Muscle layer of duodenum (tissue), 2 donors: ENCODE measurements around the gene LLGL1.

Experiments used
- H3K27ac ChIP-seq: one replicate; pipeline ENCODE4 v1.7.0; 2013; ENCODE audit warnings: mild to moderate bottlenecking, low read length
- H3K27me3 ChIP-seq: one replicate; pipeline ENCODE4 v1.7.0; 2013; ENCODE audit warnings: low read depth, mild to moderate bottlenecking, control low read depth, low read length
- H3K36me3 ChIP-seq, 2 donors: one replicate each; pipeline ENCODE4 v1.7.0; 2013; ENCODE audit warnings: low read length in 2 of 2, control low read depth in 1 of 2, mild to moderate bottlenecking in 1 of 2; ENCODE audit not compliant: insufficient read depth in 2 of 2, control insufficient read depth in 1 of 2
- H3K4me1 ChIP-seq, 2 donors: one replicate each; pipeline ENCODE4 v1.7.0; 2013; ENCODE audit warnings: low read length in 2 of 2, mild to moderate bottlenecking in 2 of 2, control low read depth in 1 of 2, moderate library complexity in 1 of 2; ENCODE audit not compliant: insufficient read depth in 2 of 2, control insufficient read depth in 1 of 2
- H3K4me3 ChIP-seq, 2 donors: one replicate each; pipeline ENCODE4 v1.7.0; 2013; ENCODE audit warnings: low read length in 2 of 2, low read depth in 1 of 2, mild to moderate bottlenecking in 1 of 2
- H3K9me3 ChIP-seq, 2 donors: one replicate each; pipeline ENCODE4 v1.7.0; 2013; ENCODE audit warnings: low read length in 2 of 2, control low read depth in 1 of 2, mild to moderate bottlenecking in 1 of 2; ENCODE audit not compliant: control insufficient read depth in 1 of 2
- donor health status: healthy.

LLGL1 gene

GRCh38 chr17:18261146-18261515, 35.7 kb downstream of the LLGL1 start:
- peak overlapping the region; percentile 77 for H3K27ac ChIP-seq
- peak overlapping the region; percentile 75 to 97 for H3K4me3 ChIP-seq
- no peaks in the 10 kb centered on the region for H3K27me3 ChIP-seq
- peaks cover 13 to 47% of the 10 kb centered on the region in 2 donors for H3K36me3 ChIP-seq
- H3K4me1 ChIP-seq = peaks cover 18 to 43% of the 10 kb centered on the region in 2 donors
- H3K9me3 ChIP-seq = no peaks in the 10 kb centered on the region

DNA sequence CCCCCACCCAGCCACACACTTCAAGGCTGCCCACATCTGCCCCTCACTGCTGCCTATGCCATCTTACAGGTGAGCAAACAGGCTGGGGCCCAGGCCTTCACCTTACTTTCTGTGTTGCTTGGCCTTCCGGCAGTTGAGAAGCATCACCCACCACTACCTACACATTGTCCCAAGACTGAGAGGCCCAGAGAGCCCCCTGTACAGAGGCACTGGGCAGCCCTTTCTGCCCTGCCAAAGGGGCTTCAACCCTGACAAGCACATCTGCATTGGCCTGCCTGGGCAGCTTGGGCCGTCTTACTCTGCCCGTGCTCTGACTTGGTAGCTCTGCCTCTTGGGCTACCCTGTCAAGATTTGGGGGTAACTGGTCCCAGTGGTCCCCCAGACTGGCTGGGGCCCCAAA, 36.2 kb downstream of the LLGL1 start:
- Histone ChIP-seq H3K9me3 (no peaks in the 10 kb centered on the region), H3K4me1 (peaks cover 17 to 38% of the 10 kb centered on the region in 2 donors), H3K36me3 (peaks cover 11 to 42% of the 10 kb centered on the region in 2 donors), H3K4me3 (peak overlapping the region; percentile 75 to 97), H3K27ac (peak overlapping the region; percentile 77), H3K27me3 (no peaks in the 10 kb centered on the region)

GRCh38 chr17:18262111-18262510, 36.7 kb downstream of the LLGL1 start:
- H3K4me3 ChIP-seq = no peak overlapping the region
- no peak overlapping the region for H3K27ac ChIP-seq
- H3K27me3 ChIP-seq = no peaks in the 10 kb centered on the region
- H3K9me3 ChIP-seq = no peaks in the 10 kb centered on the region
- peaks cover 13 to 34% of the 10 kb centered on the region in 2 donors for H3K4me1 ChIP-seq
- peaks cover 11 to 41% of the 10 kb centered on the region in 2 donors for H3K36me3 ChIP-seq

DNA sequence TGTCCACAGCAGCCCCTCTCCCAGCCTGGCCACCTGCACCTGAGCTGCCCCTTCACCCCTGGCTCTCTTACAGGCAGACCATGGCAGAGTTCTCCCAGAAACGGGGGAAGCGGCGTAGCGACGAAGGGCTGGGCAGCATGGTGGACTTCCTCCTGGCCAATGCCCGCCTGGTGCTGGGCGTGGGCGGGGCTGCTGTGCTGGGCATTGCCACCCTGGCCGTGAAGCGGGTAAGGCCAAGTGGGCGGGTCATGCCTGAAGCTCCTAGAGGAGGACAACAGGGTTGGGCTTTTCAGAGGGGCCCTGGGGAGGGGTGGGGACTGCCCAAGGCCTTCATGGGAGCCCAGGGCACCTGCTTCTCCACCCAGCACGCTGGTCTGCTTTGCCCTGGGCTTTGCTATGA, 37.2 kb downstream of the LLGL1 start:
- Histone ChIP-seq H3K27ac (no peak overlapping the region), H3K36me3 (peaks cover 11 to 41% of the 10 kb centered on the region in 2 donors), H3K27me3 (no peaks in the 10 kb centered on the region), H3K4me1 (peaks cover 8 to 29% of the 10 kb centered on the region in 2 donors), H3K9me3 (no peaks in the 10 kb centered on the region), H3K4me3 (no peak overlapping the region)

GRCh38 chr17:18263885-18264682, 38.6 kb downstream of the LLGL1 start:
- H3K27me3 ChIP-seq = no peaks in the 10 kb centered on the region
- H3K9me3 ChIP-seq = no peaks in the 10 kb centered on the region
- H3K27ac ChIP-seq = no peak overlapping the region
- peaks cover 11 to 36% of the 10 kb centered on the region in 2 donors for H3K36me3 ChIP-seq
- H3K4me1 ChIP-seq = peaks cover 8 to 28% of the 10 kb centered on the region in 2 donors
- H3K4me3 ChIP-seq = no peak overlapping the region

DNA sequence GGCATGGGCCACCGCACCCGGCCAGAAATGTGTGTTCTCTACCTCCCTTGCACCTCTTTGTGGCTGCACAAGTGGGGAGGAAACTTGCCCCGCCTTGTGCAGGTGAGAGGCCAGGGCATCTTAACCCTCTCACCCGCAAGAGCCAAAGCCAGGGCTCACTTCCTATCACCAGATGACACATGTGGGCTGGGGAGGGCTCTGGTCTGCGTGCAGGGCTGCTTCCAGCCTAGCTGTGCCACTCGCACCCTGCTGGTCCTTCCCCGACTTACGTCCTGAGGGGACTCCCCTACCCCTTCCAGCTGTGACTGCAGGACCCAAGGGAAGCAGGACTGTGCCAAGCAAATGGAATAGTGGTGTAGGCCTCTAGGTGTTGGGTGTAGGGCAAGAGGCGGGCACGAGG, 41.9 kb downstream of the LLGL1 start:
- Histone ChIP-seq H3K36me3 (peaks cover 14 to 32% of the 10 kb centered on the region in 2 donors), H3K4me1 (peaks cover 0 to 4% of the 10 kb centered on the region in 2 donors), H3K27me3 (no peaks in the 10 kb centered on the region), H3K4me3 (no peak overlapping the region), H3K27ac (no peak overlapping the region), H3K9me3 (no peaks in the 10 kb centered on the region)

DNA sequence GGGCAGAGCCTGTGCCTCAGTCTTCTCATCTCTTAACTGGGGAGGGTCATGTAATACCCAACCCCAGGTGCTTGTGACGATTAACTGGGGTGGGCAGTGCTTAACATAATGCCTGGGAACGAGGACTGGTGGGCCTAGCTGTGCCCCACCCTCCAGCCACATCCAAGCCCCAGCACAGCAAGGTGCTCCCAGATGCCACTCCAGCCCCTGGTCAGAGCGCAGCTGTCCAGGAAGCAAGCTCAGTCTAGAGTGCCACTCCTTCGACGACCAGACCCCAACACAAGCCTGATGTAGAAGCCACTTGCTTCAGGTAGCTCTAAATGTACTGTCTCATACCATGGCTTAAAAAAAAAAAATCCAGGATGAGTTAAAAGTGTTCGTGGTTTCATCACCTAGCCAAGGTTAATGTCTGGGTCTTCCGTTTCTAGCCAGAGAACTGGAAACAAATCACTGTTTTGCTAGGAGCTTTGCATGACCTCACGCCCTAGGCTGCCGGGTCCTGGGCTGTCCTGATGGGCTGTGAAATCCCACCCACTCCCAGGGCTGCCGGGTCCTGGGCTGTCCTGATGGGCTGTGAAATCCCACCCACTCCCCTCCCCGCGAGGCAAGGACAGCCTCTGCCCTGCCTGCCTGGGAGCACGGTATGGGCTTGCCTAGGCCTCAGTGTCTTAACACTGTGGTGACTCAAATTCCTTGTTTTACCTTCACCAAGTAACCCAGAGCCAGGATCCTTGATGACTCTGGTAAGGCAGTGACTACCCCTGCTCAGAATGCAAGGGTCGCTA, 42.7 kb downstream of the LLGL1 start:
- H3K27ac ChIP-seq = no peak overlapping the region
- peaks cover 17 to 28% of the 10 kb centered on the region in 2 donors for H3K36me3 ChIP-seq
- H3K27me3 ChIP-seq = no peaks in the 10 kb centered on the region
- H3K4me3 ChIP-seq = no peak overlapping the region
- no peaks in the 10 kb centered on the region for H3K9me3 ChIP-seq
- H3K4me1 ChIP-seq = no peaks in the 10 kb centered on the region

DNA sequence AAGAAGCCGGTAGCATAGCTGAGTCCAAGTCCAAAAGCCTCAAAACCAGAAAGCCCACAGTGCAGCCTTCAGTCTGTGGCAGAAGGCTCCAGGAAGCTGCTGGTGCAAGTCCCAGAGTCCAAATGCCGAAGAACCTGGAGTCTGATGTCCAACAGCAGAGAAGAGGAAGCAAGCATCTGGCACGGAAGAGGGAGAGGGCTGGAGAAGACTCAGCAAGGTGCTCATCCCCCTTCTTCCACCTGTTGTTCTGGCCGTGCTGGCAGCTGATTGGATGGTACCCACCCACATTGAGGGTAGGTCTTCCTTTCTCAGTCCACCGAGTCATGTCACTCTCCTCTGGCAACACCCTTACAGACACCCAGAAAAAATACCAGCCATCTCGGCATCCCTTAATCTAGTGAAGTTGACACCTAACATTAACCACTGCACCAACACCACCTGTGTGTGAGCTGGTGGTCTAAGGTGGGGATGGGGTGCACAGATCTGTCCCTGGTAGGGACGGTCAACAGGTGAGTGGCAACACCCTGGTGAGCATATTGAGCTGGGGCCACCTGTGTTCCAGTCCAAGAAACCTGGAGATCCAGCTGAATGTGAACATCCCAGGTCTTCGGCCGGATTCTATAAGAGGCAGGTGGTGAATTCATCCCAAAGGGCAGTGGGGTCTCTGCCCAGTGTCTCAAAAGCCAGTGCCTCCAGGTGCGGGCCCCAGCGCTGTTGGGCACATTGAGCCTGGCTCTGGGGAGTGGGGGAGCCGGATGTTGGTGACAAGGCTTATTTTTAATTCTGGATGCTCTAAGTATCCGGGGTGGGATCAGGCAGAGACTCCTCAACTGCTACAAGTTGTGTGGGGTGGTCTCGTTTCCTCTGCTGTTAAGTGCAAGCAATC, 44.9 kb downstream of the LLGL1 start:
- Histone ChIP-seq H3K27me3 (no peaks in the 10 kb centered on the region), H3K36me3 (peaks cover 20 to 21% of the 10 kb centered on the region in 2 donors), H3K4me1 (no peaks in the 10 kb centered on the region)

GRCh38 chr17:18277076-18277475, 51.6 kb downstream of the LLGL1 start:
- Histone ChIP-seq H3K4me3 (no peak overlapping the region), H3K36me3 (peaks cover 56 to 63% of the 10 kb centered on the region in 2 donors), H3K4me1 (no peaks in the 10 kb centered on the region), H3K27ac (no peak overlapping the region), H3K9me3 (no peaks in the 10 kb centered on the region), H3K27me3 (no peaks in the 10 kb centered on the region)

More for the DNA sequence above, 44.9 kb downstream of the LLGL1 start:
- H3K27ac ChIP-seq = no peak overlapping the region
- no peak overlapping the region for H3K4me3 ChIP-seq
- no peaks in the 10 kb centered on the region for H3K9me3 ChIP-seq

DNA sequence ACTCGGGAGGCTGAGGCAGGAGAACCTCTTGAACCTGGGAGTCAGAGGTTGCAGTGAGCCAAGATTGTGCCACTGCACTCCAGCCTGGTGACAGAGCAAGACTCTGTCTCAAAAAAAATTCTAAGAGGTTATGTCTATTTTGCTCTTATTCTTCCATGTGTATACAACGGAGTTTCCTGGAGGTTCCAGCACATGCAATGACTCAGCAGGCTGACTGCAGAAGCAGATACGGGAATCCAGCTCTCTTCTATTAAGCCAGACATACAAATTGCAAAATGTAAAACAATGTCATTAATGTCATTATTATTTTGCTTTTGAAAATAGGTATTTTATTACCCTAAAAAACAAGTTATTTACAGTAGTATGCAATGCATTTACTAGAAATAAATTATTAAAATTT, 53.4 kb downstream of the LLGL1 start:
- H3K9me3 ChIP-seq = no peaks in the 10 kb centered on the region
- no peak overlapping the region for H3K27ac ChIP-seq
- peaks cover 63 to 75% of the 10 kb centered on the region in 2 donors for H3K36me3 ChIP-seq
- H3K4me1 ChIP-seq = no peaks in the 10 kb centered on the region
- no peak overlapping the region for H3K4me3 ChIP-seq
- H3K27me3 ChIP-seq = no peaks in the 10 kb centered on the region

DNA sequence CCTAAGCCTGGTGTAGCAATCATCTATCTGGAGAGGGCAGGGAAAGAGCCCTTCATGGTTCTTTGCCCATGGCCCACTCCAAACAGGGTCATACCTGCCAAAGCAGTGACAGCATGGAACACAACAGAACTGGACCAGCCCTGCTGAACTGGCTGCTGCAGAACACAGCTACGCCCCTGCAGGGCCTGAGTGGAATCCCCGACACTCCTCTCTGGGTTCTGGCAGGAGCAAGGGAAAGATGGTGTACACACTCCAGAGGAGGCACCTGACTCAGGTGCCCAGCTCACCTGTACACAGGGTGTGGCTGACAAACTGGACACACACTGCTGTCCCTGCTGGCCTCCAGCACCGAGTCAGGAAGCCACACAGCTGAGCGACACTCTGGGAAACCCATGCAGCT, 54.8 kb downstream of the LLGL1 start:
- H3K4me3 ChIP-seq = no peak overlapping the region
- no peaks in the 10 kb centered on the region for H3K4me1 ChIP-seq
- peaks cover 61 to 75% of the 10 kb centered on the region in 2 donors for H3K36me3 ChIP-seq
- no peaks in the 10 kb centered on the region for H3K9me3 ChIP-seq
- no peak overlapping the region for H3K27ac ChIP-seq
- no peaks in the 10 kb centered on the region for H3K27me3 ChIP-seq
